Fibroblast of peridontal ligament (primary cell): ENCODE results near the gene ITGB1.
"Not testable (repeated sequence)": the region's sequence is repeated elsewhere in the genome, so short reads cannot be mapped to it uniquely, and the experiment has no call there.

Experiments
- DNase-seq: peaks from one replicate; pipeline ENCODE4 v3.0.0-alpha.2; 2010; ENCODE audit errors: extremely low read depth

ITGB1 gene

DNA sequence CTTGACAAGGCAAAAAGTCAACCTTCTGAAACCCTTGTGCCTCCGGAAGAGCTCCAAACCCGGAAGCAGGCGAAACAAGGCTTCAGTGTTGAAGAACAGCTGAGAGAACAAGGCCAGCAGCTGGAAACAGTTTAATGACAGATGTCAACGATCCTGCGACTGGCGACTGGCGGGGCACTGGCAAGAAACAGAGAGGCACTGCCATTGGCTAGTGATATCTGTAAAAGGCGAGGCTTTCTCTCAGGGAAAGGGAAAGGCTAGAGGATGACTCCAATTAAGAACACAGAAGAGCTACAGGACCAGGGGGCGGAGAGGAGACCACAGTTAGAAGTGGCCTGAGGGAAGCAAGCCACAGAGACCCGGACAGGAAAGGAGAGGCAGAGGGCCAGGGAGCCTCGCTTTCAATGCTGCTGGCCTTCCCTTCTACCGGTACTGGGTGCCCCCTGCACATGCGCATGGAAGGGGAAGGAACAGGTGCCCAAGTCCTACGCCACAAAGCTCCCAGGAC lies 19.4 kb downstream of the ITGB1 start:
- peak; percentile 45 for DNase-seq

DNA sequence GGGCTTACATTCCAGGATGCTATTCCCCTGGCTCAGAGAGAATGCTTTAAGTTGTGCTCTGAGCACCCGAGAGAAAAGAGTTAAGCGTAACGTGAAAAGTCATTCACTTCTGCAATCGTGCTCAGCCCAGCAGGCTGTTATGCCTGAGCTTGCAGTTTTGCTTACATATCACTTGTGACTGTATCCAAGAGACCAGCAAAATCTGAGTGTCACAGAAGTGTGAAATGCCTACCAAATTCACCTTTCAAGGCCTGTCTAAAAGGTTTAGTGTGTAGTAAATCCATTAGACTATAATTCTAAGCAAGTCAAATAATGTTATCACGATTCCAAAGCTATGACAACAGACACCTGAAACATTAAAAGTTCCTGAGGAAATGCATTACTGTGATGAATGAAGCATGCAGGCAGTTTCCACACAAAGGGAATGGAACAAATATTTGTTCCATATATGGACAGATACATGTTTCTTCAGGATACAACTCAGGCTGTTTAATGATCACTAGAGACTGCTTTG lies 20.1 kb downstream of the ITGB1 start:
- peak; percentile 58 for DNase-seq

DNA sequence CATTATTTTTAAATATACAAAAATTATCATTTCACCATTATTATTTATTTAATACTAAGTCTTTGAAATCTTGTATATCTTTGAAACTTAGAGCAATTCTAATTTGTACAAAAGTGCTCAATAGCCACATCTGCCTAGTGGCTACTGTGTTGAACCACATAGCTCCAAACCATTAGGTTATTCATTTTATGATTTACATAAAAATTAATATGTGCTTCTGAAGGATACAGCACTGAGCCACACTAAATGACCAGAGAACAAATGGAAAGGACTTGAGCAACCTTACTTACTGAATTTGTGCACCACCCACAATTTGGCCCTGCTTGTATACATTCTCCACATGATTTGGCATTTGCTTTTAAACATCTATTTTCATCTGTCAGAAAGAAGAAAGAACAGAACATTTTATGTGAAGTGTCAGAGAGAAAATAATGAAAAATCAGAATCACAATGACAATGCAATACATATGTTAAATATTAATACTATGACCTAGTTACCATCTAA lies 25.8 kb downstream of the ITGB1 start:
- no peak for DNase-seq

DNA sequence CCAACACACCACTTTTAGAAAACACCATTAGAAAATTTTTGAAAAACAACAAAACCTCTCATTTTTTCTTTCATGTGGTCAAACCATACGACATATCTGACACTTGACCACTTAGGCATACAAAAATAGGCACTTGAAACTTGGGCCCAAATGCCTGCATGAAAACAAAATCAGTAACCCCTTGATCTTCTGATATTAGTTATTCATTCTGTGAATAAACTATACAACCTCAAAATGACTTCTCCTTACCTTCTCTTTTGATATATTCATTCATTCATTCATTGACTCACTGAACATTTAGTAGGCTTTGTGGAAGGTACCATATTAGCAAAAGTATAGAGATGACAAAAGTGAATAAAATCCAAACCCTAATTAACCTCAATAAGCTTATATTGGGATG lies 26.4 kb downstream of the ITGB1 start:
- DNase-seq: no peak

DNA sequence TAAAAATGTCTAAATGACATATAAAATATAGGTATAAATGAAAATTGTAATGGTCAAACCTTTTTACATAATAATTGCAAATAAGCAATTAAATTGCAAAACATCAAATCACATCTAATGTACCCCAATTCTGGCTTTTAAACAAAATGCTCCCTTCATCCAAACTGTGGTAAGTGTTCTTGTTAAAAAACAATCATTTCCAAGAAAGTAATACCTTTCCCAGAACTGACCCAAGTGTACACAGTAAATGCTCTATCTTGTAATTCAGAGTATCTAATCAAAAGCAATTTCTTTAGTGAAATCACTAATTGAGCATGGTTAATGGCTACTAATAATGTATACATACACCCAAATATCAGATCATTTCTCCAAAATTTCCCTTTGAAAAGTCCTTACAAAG lies 28.0 kb downstream of the ITGB1 start:
- DNase-seq: no peak

DNA sequence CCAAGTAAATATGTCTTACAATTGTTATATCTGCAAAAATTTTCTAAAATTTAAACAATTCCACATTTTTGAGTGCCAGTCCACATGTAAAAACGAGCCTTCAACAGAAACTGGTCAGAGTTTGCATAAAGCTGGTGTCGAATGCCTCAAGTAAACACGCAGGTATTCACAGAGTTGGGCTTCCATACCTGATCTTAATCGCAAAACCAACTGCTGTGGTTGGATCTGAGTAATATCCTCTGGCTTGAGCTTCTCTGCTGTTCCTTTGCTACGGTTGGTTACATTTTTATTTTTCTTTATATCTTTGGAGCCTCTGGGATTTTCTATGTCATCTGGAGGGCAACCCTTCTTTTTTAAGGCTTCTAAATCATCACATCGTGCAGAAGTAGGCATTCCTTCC lies 28.4 kb downstream of the ITGB1 start:
- DNase-seq: no peak

DNA sequence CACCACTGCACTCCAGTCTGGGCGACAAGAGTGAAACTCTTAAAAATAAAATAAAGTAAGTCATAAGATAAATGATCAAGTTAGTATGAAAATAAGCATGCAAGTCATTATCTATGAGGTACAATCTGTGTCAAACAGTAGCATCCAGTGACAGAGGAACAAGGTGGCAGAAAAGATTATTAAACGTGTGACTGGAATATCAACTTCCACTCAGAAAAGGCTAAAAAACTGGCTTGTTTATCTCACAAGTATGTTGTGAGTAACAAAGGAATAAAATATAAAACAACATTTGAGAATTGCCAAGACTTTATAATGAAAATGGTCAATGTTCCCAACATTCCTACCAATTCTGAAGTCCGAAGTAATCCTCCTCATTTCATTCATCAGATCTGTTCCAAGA lies 30.3 kb downstream of the ITGB1 start:
- DNase-seq: no peak

DNA sequence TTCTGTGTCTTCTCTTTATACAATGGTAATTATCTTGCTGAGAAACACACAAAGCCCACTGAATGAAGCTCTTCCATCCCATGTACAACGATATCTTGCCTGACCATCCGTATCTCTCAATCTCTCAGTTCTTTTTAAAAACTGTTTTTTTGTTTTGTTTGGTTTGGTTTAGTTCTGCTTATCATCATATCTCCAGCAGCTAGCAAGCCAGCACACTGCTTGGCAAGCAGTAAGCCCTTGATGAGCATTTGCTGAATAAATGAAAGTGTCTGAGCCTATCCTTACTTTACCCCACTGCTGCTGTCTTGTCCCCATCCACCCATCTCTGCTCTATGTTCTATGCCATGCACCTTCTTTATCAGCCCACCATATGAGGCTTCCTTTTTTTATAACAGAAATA lies 34.2 kb downstream of the ITGB1 start:
- no peak for DNase-seq

DNA sequence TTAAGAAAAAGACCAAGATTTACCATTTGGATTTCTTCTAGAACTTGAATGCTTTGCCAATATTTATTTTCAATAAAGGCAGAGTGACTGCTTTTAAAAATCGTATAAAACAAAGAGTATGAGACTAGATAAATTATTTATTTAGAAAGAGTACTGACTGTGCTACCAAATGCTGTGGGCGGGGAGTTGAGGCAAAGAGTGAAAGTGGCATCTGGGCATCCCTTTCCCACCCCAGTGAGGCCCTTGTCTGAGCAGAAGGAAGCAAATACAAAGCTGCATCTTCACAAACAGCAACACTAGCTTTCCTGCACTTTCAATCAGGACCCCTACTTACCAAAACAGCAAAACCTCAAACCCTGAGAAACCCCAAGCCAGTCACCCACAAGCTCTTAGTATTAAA lies 34.9 kb downstream of the ITGB1 start:
- no peak for DNase-seq

DNA sequence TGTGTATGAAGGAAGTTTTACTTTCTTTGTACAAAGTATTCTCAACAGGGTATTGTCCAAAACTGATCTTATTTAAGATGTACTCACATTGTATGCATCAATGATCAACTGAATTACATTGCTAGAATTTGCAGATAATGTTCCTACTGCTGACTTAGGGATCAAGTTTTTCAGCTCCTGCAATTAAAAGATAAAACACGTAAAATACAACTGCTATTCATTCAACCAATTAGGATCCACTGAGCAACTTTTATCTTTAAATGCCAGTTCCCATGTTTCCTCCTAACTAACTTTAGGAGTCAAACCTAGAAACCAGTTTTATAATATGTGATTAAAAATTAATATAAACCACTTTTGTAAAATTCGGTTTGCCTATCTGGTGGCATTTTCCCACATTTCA lies 35.9 kb downstream of the ITGB1 start:
- no peak for DNase-seq

DNA sequence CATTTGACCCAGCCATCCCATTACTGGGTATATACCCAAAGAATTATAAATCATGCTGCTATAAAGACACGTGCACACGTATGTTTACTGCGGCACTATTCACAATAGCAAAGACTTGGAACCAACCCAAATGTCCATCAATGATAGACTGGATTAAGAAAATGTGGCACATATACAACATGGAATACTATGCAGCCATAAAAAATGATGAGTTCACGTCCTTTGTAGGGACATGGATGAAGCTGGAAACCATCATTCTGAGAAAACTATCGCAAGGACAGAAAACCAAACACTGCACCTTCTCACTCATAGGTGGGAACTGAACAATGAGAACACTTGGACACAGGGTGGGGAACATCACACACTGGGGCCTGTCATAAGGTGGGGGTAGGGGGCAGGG lies 40.2 kb downstream of the ITGB1 start:
- not testable (repeated sequence) for DNase-seq

DNA sequence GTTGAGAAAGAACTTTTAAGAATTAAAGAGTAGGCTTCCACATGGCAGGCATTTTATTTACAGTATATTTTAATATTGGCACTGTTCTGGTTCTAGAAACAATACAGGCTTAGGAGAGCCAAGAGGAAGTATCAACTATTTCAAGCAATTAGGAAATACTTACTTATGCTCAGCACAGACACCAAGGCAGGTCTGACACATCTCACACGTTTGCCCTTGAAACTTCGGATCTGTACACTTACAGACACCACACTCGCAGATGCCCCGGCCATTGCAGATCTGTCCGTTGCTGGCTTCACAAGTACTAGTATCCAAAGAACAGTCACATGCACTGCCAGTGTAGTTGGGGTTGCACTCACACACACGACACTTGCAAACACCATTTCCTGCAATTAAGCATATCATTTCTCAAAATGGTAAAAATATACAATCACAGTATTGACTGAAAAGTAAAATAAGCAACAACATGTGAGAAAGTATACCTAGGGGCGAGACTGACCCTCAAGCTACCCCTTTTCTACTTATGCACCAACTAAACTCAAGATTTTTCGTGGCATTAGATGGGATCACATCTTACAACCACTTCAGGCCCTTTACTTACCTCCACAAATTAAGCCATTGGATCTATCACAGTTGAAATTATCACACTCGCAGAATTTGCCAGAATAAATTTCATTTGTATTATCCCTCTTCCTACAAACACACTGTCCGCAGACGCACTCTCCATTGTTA lies 46.6 kb downstream of the ITGB1 start:
- no peak for DNase-seq

DNA sequence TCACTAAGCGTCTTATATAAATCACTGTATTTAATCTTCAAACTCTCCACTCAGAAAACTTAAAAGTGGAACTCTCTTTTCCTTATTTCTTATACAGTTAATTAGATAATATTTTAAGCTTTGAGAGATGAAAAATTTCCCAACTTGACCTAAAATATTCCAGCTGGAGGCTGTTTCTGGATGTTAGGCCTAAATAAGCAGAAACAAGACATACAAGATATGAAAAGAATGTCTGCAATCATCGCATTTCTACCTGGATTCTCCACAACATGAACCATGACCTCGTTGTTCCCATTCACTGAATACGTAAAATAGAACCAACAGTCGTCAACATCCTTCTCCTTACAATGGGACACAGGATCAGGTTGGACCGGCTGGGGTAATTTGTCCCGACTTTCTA lies 48.1 kb downstream of the ITGB1 start:
- DNase-seq: not testable (repeated sequence)

DNA sequence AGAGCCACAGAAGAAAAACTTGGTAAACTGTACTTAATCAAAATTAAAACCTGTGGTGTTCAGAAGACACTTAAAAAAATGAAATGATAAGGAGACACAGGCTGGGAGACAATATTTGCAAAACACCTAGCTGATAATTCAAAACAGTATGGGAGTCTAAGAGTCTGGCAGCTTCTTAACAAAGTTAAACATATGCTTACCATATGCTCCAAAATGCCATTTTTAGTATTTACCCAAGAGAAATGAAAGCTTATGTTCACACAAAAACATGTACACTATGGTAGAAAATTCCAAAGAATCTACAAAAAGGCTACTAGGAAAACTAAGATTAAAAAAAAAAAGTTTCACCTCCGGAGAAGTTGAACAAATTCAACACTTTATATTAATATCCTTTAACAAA lies 48.6 kb downstream of the ITGB1 start:
- peak; percentile 49 for DNase-seq

DNA sequence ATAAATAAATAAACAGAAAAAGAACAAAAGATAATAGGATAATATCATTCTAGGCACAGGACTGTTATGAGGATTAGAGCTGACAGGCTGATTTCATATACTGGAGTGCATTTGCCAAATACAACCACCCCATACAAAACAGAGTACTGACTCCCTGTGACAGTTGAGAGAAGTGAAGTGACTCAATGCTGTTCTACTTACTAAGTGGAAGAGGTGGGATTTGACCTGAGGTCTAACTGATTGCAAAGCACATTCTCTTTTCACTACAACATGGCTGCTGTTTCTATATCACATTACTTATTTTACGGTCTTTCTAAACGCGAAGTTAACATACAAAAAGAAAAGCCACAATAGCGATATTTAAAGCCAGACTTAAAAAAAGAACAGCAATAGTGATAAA lies 51.4 kb downstream of the ITGB1 start:
- DNase-seq: no peak

DNA sequence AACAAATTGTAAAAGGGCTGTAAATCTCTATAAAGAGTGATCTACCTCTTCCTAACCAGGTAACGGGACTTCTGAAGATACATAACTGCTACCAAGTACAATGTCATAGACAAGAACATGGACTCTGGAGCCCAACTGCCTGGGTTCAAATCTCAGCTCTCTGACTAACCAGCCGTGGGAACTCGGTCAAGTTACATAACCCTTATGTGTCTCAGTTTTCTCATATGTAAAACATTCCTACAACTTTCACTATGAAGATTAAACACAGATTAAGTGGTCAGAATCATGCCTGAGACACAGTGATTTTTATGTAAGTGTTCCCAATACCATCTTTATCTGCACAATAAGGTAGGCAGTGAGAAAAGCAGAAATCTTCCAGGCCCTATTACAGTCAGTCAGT lies 52.6 kb downstream of the ITGB1 start:
- peak; percentile 49 for DNase-seq

DNA sequence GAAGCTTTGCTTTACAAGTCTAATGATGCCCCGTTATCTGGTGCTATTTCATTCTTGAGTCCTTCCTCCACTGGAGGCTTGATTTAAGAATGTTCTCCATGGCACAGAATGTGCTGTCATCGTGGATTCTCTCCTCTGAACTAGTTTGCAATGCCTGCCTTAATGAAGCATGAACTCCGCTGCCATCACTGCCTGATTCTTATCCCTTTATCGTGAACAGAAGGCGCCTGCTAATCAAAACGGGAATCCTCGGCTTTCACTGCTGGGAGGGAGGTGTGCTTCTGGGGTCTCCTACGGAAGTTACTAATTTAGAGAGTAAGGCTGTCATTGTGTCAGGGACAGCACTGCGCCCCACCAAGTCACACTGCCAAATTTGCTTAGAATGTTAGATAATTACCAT lies 56.2 kb downstream of the ITGB1 start:
- no peak for DNase-seq

DNA sequence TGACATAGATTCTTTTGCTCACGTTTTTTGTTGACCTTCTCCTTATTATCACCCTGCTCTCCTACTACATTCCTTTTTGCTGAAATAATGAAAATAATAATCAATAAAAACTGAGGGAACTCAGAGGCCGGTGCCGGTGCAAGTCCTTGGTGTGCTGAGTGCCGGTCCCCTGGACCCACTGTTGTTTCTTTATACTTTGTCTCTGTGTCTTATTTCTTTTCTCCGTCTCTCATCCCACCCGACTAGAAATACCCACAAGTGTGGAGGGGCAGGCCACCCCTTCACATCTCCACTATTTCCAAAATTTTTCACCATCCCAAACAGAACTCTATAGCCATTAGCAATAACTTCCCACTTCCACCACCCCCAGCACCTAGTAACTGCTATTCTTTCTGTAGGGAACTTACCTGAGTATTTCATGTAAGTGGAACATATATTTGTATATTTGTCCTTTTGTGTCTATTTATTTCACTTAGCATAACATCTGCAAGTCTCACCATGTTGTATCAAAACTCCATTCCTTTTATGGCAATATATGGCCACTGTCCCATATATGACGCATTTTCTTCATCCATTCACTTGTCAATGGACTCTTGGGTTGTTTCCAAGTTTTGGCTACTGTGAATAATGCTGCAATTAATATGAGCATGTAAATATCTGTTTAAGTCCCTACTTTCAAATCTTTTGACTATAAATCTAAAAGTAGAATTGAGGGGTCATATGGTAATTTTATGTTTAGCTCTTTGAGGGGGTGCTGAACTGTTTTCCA lies 62.6 kb downstream of the ITGB1 start:
- not testable (repeated sequence) for DNase-seq

DNA sequence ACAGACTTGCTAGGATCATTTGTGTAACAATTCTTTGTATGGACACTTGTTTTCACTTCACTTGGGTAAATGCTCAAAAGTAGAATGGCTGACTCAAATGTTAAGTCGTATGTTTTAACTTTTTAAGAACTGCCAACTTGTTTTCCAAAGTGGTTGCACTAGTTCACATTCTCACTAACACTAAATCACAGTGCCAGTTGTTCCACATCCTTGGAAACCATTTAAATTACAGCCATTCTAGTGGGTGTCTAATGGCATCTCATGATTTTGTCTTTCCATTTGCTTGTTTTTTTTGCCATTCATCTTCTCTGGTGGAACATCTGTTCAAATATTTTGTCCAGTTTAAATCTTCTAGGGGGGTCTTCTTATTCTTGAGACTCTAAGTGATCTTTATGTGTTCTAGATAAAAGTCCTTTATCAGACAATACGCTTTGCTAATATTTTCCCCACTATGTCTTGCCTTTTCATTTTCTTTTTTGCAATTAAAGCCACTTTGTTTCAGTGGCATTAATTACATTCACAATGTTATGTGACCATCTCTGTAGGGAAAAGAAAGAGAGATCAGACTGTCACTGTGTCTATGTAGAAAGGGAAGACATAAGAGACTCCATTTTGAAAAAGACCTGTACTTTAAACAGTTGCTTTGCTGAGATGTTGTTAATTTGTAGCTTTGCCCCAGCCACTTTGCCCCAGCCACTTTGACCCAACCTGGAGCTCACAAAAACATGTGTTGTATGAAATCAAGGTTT lies 63.9 kb downstream of the ITGB1 start:
- no peak for DNase-seq

DNA sequence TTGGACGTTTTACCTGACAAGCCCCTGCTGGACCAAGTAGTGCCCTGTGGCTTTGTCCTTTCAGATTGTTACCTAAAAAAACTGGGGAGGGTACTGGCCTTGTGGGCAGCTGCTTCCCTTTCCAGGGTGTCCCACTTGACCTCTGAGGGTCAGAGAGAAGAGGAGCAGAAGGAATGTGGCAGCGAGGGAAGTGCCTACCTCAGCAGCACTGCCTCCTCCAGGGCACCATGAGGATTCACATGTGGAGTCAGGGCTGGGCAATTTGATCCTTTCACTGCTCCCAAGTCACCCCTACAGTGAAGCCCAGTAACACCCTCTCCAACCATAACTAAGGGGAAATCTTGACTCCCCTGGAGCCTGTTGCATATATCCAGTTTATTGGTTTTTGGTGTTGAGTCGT lies 64.6 kb downstream of the ITGB1 start:
- no peak for DNase-seq

DNA sequence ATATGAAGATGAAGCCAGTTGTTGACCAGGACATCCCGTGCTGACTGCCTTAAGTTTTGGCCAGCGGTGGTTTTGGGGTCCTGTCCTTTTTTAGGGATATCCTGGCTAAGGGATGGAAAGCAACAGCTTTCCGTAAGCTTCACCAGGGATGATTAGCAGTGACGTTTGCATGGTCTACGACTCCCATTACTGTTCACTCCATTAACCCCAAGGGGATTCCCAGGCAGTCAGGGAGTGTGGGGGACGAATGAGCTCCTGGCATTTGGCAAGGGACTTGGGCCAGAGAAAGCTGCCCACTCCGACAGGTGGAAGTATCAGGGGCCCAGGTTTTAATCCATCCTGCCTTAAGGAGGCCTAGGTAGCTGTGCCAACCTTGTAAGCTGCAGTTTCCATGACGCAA lies 66.8 kb downstream of the ITGB1 start:
- no peak for DNase-seq

DNA sequence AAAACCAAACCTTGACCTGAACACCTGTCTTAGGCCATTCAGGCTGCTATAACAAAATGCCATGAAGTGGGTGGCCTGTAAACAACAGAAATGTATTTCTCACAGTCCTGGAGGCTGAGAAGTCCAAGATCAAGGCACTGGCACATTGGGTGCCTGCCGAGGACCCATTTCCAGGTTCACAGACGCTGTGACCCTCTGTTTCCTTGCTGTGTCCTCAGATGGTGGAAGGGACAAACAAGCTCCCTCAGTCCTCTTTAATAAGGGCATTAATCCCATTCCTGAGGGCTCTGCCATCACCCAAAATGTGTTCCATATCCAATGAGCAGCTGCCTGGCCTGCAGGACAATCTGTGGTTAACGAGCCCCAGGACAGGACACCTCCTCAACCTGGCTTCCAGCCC lies 67.6 kb downstream of the ITGB1 start:
- no peak for DNase-seq
